ENCODE data around the gene ING4.

GRCh38 chr12:6688543-6688998, 25.7 kb upstream of the ING4 start:
- TF ChIP-seq CTCF (conservative IDR thresholded peaks at IDR 0.05 in 1 of 2, IDR thresholded peaks at IDR 0.05 in 1 of 2; ENCODE audit: extremely low read depth in 1 of 2, insufficient read depth in 1 of 2, low read depth in 1 of 2, low read length in 2 of 2) = no peak
- TF ChIP-seq EZH2 (IDR thresholded peaks at IDR 0.05; ENCODE audit: borderline replicate concordance, low read length) = no peak

All from mammary epithelial cell (primary cell).